ENCODE data around the gene SIGLEC7.
"Not testable (repeated sequence)": the region's sequence is repeated elsewhere in the genome, so short reads cannot be mapped to it uniquely, and the experiment has no call there.

SIGLEC7 gene

GRCh38 chr19:51139299-51140014, 2.6 kb upstream of the SIGLEC7 start:
- DNase-seq, result peak; percentile 87

GRCh38 chr19:51140441-51140840, 1.7 kb upstream of the SIGLEC7 start:
- DNase-seq, result no peak

- DNase-seq, result no peak
Measured at GRCh38 chr19:51141181-51141580, 920 bp upstream of the SIGLEC7 start.

- DNase-seq, result not testable (repeated sequence)
Measured at GRCh38 chr19:51142809-51143475, 841 bp downstream of the SIGLEC7 start.

- DNase-seq, result no peak
Measured at GRCh38 chr19:51143486-51143885, 1.4 kb downstream of the SIGLEC7 start.

- no peak for DNase-seq
Measured at GRCh38 chr19:51144482-51145045, 2.5 kb downstream of the SIGLEC7 start.

GRCh38 chr19:51145916-51146493, 3.9 kb downstream of the SIGLEC7 start:
- DNase-seq, result no peak

- no peak for DNase-seq
Measured at GRCh38 chr19:51146751-51147150, 4.7 kb downstream of the SIGLEC7 start.

- no peak for DNase-seq
Measured at GRCh38 chr19:51147663-51148062, 5.6 kb downstream of the SIGLEC7 start.

- peak; percentile 54 for DNase-seq
Measured at GRCh38 chr19:51148580-51148979, 6.5 kb downstream of the SIGLEC7 start.

GRCh38 chr19:51150627-51151026, 8.5 kb downstream of the SIGLEC7 start:
- no peak for DNase-seq

GRCh38 chr19:51156710-51157109, 14.6 kb downstream of the SIGLEC7 start:
- no peak for DNase-seq

- no peak for DNase-seq
Measured at GRCh38 chr19:51157265-51157664, 15.2 kb downstream of the SIGLEC7 start.

- peak; percentile 83 for DNase-seq
Measured at GRCh38 chr19:51158474-51159129, 16.5 kb downstream of the SIGLEC7 start.

GRCh38 chr19:51159656-51160055, 17.6 kb downstream of the SIGLEC7 start:
- DNase-seq, result no peak

- no peak for DNase-seq
Measured at GRCh38 chr19:51161266-51161665, 19.2 kb downstream of the SIGLEC7 start.

GRCh38 chr19:51161867-51162496, 19.9 kb downstream of the SIGLEC7 start:
- DNase-seq, result no peak

GRCh38 chr19:51163257-51163656, 21.2 kb downstream of the SIGLEC7 start:
- no peak for DNase-seq

- no peak for DNase-seq
Measured at GRCh38 chr19:51164215-51164614, 22.1 kb downstream of the SIGLEC7 start.

GRCh38 chr19:51166846-51167490, 24.9 kb downstream of the SIGLEC7 start:
- DNase-seq, result peak; percentile 76

GRCh38 chr19:51168564-51169282, 26.6 kb downstream of the SIGLEC7 start:
- DNase-seq, result no peak

All from suppressor macrophage treated with lipopolysaccharide for 4 hours (primary cell).